ENCODE data around the gene CRISPLD2. TPM values are rescaled to one million over a fixed set of nuclear protein-coding genes. Genes with fewer than 3 reads are reported as not detected.

CRISPLD2 gene
- total RNA-seq, 4 donors from 2014 or later, result 19.6 to 319 (median 84.3) TPM

- no peak overlapping the region for H3K4me3 ChIP-seq
- H3K27me3 ChIP-seq, result no peaks in the 10 kb centered on the region
- peak; percentile 27 to 84 (median 64) for DNase-seq
- peaks cover 0 to 18% (median 0%) of the 10 kb centered on the region in 4 donors for H3K4me1 ChIP-seq
- TF ChIP-seq, protein P1, sequence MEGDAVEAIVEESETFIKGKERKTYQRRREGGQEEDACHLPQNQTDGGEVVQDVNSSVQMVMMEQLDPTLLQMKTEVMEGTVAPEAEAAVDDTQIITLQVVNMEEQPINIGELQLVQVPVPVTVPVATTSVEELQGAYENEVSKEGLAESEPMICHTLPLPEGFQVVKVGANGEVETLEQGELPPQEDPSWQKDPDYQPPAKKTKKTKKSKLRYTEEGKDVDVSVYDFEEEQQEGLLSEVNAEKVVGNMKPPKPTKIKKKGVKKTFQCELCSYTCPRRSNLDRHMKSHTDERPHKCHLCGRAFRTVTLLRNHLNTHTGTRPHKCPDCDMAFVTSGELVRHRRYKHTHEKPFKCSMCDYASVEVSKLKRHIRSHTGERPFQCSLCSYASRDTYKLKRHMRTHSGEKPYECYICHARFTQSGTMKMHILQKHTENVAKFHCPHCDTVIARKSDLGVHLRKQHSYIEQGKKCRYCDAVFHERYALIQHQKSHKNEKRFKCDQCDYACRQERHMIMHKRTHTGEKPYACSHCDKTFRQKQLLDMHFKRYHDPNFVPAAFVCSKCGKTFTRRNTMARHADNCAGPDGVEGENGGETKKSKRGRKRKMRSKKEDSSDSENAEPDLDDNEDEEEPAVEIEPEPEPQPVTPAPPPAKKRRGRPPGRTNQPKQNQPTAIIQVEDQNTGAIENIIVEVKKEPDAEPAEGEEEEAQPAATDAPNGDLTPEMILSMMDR (IDR thresholded peaks at IDR 0.05), result no peak
- TF ChIP-seq POLR2A (IDR thresholded peaks at IDR 0.05), result peak in 1 of 2 donors; percentile 10
- H3K27ac ChIP-seq, result peak overlapping the region; percentile 62 to 92 (median 76)
- no peaks in the 10 kb centered on the region for H3K36me3 ChIP-seq
- no peaks in the 10 kb centered on the region for H3K9me3 ChIP-seq
Observed at GRCh38 chr16:84832488-84833143, 12.8 kb downstream of the CRISPLD2 start.

GRCh38 chr16:84833144-84833500, 13.3 kb downstream of the CRISPLD2 start:
- Histone ChIP-seq H3K27ac (peak overlapping the region; percentile 47 to 92 (median 75)), H3K9me3 (no peaks in the 10 kb centered on the region), H3K27me3 (no peaks in the 10 kb centered on the region), H3K4me3 (no peak overlapping the region), H3K4me1 (peaks cover 0 to 18% (median 0%) of the 10 kb centered on the region in 4 donors), H3K36me3 (no peaks in the 10 kb centered on the region)
- no peak for DNase-seq
- TF ChIP-seq, protein P1 (IDR thresholded peaks at IDR 0.05), result no peak
- no peak for TF ChIP-seq POLR2A (IDR thresholded peaks at IDR 0.05)

DNA sequence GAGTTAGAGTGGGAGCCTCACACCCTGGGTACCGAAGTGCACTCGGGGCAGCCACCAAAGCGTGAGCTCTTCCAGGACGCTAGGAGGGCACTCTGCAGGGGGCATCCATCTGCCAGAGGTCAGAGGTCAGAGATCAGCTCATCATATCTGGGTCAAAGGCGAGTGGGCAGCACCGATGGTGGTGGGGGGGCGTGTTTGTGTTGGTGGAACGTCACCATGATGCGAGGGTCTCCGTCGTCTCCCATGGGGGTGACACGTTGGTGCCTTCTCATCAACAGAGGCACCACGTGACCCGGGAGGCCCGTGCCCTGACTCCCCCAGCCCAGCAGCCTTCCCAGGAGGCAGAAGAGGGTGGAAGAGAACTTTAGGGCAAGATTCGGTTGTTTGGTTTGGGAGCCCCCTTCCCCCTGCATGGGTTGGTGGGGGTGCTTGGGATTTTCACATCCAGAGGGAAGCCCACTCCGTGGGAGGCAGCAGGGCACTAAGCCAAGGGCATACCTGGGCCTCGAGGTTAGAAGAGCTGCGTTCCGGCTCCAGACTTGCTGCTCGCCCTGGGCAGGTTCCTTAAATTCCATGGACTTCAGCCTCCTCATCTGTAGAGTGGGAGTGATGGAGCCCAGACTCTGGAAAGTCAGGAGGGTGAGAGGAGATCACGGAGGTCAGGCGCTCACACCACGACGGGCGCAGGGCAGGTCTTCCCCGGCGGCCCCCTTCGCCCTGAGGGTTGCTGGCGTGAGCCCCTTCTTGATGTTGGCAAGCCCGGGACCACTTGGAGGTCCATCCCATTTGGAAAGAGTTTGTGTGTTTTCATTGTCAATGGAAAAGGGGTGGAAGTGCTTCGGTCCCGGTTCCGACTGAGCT, 14.0 kb downstream of the CRISPLD2 start:
- TF ChIP-seq, protein P1 (IDR thresholded peaks at IDR 0.05), result no peak
- no peak for TF ChIP-seq POLR2A (IDR thresholded peaks at IDR 0.05)
- H3K4me1 ChIP-seq, result peaks cover 0 to 18% (median 0%) of the 10 kb centered on the region in 4 donors
- no peak for DNase-seq
- peaks cover 0 to 6% (median 0%) of the 10 kb centered on the region in 3 donors for H3K36me3 ChIP-seq
- H3K4me3 ChIP-seq, result no peak overlapping the region
- H3K27me3 ChIP-seq, result no peaks in the 10 kb centered on the region
- peak overlapping the region; percentile 47 to 92 (median 75) for H3K27ac ChIP-seq
- H3K9me3 ChIP-seq, result no peaks in the 10 kb centered on the region

- H3K4me1 ChIP-seq, result peaks cover 0 to 18% (median 0%) of the 10 kb centered on the region in 4 donors
- TF ChIP-seq POLR2A (IDR thresholded peaks at IDR 0.05), result no peak
- TF ChIP-seq, protein P1 (IDR thresholded peaks at IDR 0.05), result no peak
Observed at GRCh38 chr16:84834403-84834772, 14.6 kb downstream of the CRISPLD2 start.

DNA sequence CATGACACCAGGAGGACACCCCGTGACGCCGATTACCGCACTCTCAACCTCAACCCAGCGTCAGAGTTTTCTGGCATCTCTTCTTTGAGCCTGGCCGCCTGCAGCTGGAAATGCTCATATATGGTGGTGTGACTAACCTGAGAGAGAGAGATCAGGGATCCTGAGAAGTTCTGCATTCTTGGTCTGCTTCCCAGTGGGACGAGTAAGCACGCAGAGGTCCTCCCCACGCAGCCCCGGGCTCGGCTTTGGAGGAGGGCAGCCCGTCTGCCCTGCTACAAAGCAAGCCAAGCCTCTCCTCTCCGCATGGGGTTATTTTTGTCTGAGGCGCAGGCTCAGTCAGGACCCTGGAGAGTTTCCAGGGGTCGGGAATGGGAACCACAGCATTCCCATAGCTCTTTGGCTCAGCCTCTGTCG, 16.5 kb downstream of the CRISPLD2 start:
- H3K27ac ChIP-seq, result peak overlapping the region; percentile 40 to 92 (median 70)
- no peaks in the 10 kb centered on the region for H3K9me3 ChIP-seq
- H3K4me3 ChIP-seq, result no peak overlapping the region
- H3K36me3 ChIP-seq, result peaks cover 0 to 15% (median 0%) of the 10 kb centered on the region in 3 donors
- DNase-seq, result peak in 1 of 3 donors; percentile 71
- TF ChIP-seq POLR2A (IDR thresholded peaks at IDR 0.05), result no peak
- TF ChIP-seq, protein P1 (IDR thresholded peaks at IDR 0.05), result no peak
- no peaks in the 10 kb centered on the region for H3K27me3 ChIP-seq
- H3K4me1 ChIP-seq, result peaks cover 0 to 19% (median 0%) of the 10 kb centered on the region in 4 donors

More at GRCh38 chr16:84834403-84834772, 14.6 kb downstream of the CRISPLD2 start:
- Histone ChIP-seq H3K36me3 (peaks cover 0 to 12% (median 0%) of the 10 kb centered on the region in 3 donors), H3K4me3 (no peak overlapping the region), H3K27ac (peak overlapping the region; percentile 47 to 92 (median 75)), H3K27me3 (no peaks in the 10 kb centered on the region), H3K9me3 (no peaks in the 10 kb centered on the region)
- no peak for DNase-seq

Data from Peyer's patch (tissue), 4 donors.